WTC11 (cell line): Measurements from ENCODE around the gene MZT1. TPM values are rescaled to one million over a fixed set of nuclear protein-coding genes. Genes with fewer than 3 reads are reported as not detected.

Experiments
- ATAC-seq: fragments of 200-7000 bp; cut with Tn5 transposase; 2 replicates; pipeline ENCODE4 v1.10.0; 2021; ENCODE audit warnings: mild to moderate bottlenecking, moderate library complexity
- CTCF ChIA-PET: fragments of 300-600 bp; sonication (Branson Sonifier 250); formaldehyde crosslinking; loops from one replicate; lab custom pipeline; 2021; ENCODE audit warnings: antibody characterized with exemption; lab: Charles Lee
- POLR2A ChIA-PET: fragments of 350-600 bp; sonication (Branson Sonifier 250); formaldehyde crosslinking; loops from one replicate; lab custom pipeline; 2021; ENCODE audit warnings: antibody characterized with exemption; lab: Charles Lee
- DNase-seq: peaks from one replicate; pipeline ENCODE4 v3.0.0; 2021; ENCODE audit warnings: low spot score
- H3K27ac Mint-ChIP-seq: 2 replicates; pipeline ENCODE4 v1.8.0; 2021; ENCODE audit warnings: mixed read lengths
- H3K27me3 Mint-ChIP-seq: 2 replicates; pipeline ENCODE4 v1.8.0; 2021; ENCODE audit warnings: low read depth, mild to moderate bottlenecking, moderate library complexity, mixed read lengths
- H3K36me3 Mint-ChIP-seq: 2 replicates; pipeline ENCODE4 v1.8.0; 2021; ENCODE audit warnings: mixed read lengths
- H3K4me1 Mint-ChIP-seq: 2 replicates; pipeline ENCODE4 v1.8.0; 2022; ENCODE audit warnings: mixed read lengths
- H3K4me3 Mint-ChIP-seq: 2 replicates; pipeline ENCODE4 v1.8.0; 2021; ENCODE audit warnings: mild to moderate bottlenecking, moderate library complexity, mixed read lengths
- H3K9me3 Mint-ChIP-seq: 2 replicates; pipeline ENCODE4 v1.8.0; 2021; ENCODE audit warnings: mixed read lengths
- EMX1 ChIP-seq: fragments of 250-450 bp; sonication (Bioruptor Pico); IDR thresholded peaks from 2 replicates; pipeline ENCODE4 v1.8.0; 2021; ENCODE audit warnings: mild to moderate bottlenecking
- ETV6 ChIP-seq: sonication (generic); formaldehyde crosslinking; IDR thresholded peaks from 2 replicates; pipeline ENCODE4 v1.8.1; 2022; ENCODE audit warnings: mild to moderate bottlenecking, missing genetic modification reagents
- GTF2I ChIP-seq: fragments of 250-450 bp; sonication (Bioruptor Pico); conservative IDR thresholded peaks from 2 replicates; pipeline ENCODE4 v1.4.0; 2021; ENCODE audit warnings: mild to moderate bottlenecking
- MYBL2 ChIP-seq: sonication (generic); formaldehyde crosslinking; IDR thresholded peaks from 2 replicates; pipeline ENCODE4 v1.8.1; 2023; ENCODE audit warnings: mild to moderate bottlenecking, moderate library complexity, missing genetic modification reagents
- NR1H2 ChIP-seq: sonication (generic); formaldehyde crosslinking; IDR thresholded peaks from 2 replicates; pipeline ENCODE4 v1.9.0; 2021; ENCODE audit warnings: mild to moderate bottlenecking, moderate library complexity, missing genetic modification reagents
- RORB ChIP-seq: fragments of 250-450 bp; sonication (Bioruptor Pico); IDR thresholded peaks from 2 replicates; pipeline ENCODE4 v1.9.0; 2021; ENCODE audit warnings: mild to moderate bottlenecking
- TP53 ChIP-seq: sonication (generic); formaldehyde crosslinking; IDR thresholded peaks from 2 replicates; pipeline ENCODE4 v1.8.1; 2023; ENCODE audit warnings: mild to moderate bottlenecking, missing genetic modification reagents
- ZNF263 ChIP-seq: sonication (generic); formaldehyde crosslinking; IDR thresholded peaks from 2 replicates; pipeline ENCODE4 v1.8.1; 2022; ENCODE audit warnings: low read depth, mild to moderate bottlenecking, moderate library complexity, missing genetic modification reagents
- total RNA-seq: library from RNA; stranded (reverse); gene quantifications from 3 replicates; pipeline ENCODE4 v1.2.3, GENCODE V29; 2021
- TF ChIP-seq, protein P1 (sequence below): sonication (generic); formaldehyde crosslinking; IDR thresholded peaks from 2 replicates; pipeline ENCODE4 v1.8.1; 2023; ENCODE audit warnings: mild to moderate bottlenecking, missing genetic modification reagents, borderline replicate concordance
- TF ChIP-seq, protein P2 (sequence below): sonication (generic); formaldehyde crosslinking; IDR thresholded peaks from 2 replicates; pipeline ENCODE4 v1.8.1; 2023; ENCODE audit warnings: mild to moderate bottlenecking, missing genetic modification reagents, moderate library complexity
- TF ChIP-seq, protein P3 (sequence below): sonication (generic); formaldehyde crosslinking; IDR thresholded peaks from 2 replicates; pipeline ENCODE4 v1.8.0; 2022; ENCODE audit warnings: mild to moderate bottlenecking, missing genetic modification reagents
- TF ChIP-seq, protein P4 (sequence below): fragments of 250-450 bp; sonication (Bioruptor Pico); IDR thresholded peaks from 2 replicates; pipeline ENCODE4 v1.9.0; 2021; ENCODE audit warnings: mild to moderate bottlenecking
- TF ChIP-seq, protein P5 (sequence below): fragments of 250-450 bp; sonication (Bioruptor Pico); IDR thresholded peaks from 2 replicates; pipeline ENCODE4 v1.8.0; 2021; ENCODE audit warnings: mild to moderate bottlenecking
- TF ChIP-seq, protein P6 (sequence below): sonication (generic); formaldehyde crosslinking; IDR thresholded peaks from 2 replicates; pipeline ENCODE4 v1.8.1; 2023; ENCODE audit warnings: mild to moderate bottlenecking, missing genetic modification reagents

The MZT1 gene
- total RNA-seq, 1 experiment from 2014 or later: 23.5 TPM

DNA sequence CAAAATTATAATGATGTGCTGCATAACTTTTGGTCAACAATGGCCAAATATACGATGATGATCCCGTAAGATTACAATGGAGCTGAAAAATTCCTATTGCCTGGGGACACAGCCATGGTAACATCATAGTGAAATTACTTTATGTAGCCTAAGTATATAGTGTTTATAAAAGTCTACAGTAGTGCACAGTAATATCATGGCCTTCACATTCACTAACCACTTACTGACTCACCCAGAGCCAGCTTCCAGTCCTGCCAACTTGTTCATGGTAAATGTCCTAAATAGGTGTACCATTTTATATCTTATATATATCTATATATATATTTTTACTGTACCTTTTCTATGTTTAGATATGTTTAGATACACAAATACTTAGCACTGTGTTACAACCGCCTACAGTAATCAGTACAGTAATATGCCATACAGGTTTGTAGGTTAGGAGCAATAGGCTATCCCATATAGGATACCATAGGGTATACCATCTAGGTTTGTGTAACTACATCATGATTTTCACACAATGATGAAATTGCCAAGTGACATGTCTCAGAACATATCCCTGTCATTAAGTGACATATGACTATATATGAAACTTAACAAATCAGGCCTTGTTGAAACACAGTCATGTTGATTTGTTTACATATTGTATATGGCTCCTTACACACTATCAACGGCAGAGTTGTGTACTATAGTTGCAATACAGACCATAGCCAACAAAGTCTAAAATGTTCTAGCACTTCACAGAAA lies 30.5 kb upstream of the MZT1 start:
- Mint-ChIP-seq H3K9me3 (no peaks in the 10 kb centered on the region), H3K27me3 (no peaks in the 10 kb centered on the region), H3K4me1 (no peaks in the 10 kb centered on the region), H3K4me3 (no peak overlapping the region), H3K36me3 (peaks cover 47% of the 10 kb centered on the region), H3K27ac (no peak overlapping the region)
- DNase-seq (no peak), ATAC-seq (no peak)
- POLR2A ChIA-PET: interaction anchor here (0.7 kb wide), 1 partner anchor 23 kb away, joined by 8 read pairs; no protein-coding TSS in a partner anchor
- TF ChIP-seq TP53 (no peak), RORB (CRISPR knock-in tag) (no peak), ETV6 (CRISPR knock-in tag) (no peak), EMX1 (no peak), MYBL2 (CRISPR knock-in tag) (no peak), NR1H2 (CRISPR knock-in tag) (no peak), ZNF263 (no peak)
- TF ChIP-seq, protein P1, sequence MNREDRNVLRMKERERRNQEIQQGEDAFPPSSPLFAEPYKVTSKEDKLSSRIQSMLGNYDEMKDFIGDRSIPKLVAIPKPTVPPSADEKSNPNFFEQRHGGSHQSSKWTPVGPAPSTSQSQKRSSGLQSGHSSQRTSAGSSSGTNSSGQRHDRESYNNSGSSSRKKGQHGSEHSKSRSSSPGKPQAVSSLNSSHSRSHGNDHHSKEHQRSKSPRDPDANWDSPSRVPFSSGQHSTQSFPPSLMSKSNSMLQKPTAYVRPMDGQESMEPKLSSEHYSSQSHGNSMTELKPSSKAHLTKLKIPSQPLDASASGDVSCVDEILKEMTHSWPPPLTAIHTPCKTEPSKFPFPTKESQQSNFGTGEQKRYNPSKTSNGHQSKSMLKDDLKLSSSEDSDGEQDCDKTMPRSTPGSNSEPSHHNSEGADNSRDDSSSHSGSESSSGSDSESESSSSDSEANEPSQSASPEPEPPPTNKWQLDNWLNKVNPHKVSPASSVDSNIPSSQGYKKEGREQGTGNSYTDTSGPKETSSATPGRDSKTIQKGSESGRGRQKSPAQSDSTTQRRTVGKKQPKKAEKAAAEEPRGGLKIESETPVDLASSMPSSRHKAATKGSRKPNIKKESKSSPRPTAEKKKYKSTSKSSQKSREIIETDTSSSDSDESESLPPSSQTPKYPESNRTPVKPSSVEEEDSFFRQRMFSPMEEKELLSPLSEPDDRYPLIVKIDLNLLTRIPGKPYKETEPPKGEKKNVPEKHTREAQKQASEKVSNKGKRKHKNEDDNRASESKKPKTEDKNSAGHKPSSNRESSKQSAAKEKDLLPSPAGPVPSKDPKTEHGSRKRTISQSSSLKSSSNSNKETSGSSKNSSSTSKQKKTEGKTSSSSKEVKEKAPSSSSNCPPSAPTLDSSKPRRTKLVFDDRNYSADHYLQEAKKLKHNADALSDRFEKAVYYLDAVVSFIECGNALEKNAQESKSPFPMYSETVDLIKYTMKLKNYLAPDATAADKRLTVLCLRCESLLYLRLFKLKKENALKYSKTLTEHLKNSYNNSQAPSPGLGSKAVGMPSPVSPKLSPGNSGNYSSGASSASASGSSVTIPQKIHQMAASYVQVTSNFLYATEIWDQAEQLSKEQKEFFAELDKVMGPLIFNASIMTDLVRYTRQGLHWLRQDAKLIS (CRISPR knock-in tag): no peak
- TF ChIP-seq, protein P2, sequence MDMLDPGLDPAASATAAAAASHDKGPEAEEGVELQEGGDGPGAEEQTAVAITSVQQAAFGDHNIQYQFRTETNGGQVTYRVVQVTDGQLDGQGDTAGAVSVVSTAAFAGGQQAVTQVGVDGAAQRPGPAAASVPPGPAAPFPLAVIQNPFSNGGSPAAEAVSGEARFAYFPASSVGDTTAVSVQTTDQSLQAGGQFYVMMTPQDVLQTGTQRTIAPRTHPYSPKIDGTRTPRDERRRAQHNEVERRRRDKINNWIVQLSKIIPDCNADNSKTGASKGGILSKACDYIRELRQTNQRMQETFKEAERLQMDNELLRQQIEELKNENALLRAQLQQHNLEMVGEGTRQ (CRISPR knock-in tag): no peak
- TF ChIP-seq, protein P3, sequence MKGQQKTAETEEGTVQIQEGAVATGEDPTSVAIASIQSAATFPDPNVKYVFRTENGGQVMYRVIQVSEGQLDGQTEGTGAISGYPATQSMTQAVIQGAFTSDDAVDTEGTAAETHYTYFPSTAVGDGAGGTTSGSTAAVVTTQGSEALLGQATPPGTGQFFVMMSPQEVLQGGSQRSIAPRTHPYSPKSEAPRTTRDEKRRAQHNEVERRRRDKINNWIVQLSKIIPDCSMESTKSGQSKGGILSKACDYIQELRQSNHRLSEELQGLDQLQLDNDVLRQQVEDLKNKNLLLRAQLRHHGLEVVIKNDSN: no peak
- TF ChIP-seq, protein P4, sequence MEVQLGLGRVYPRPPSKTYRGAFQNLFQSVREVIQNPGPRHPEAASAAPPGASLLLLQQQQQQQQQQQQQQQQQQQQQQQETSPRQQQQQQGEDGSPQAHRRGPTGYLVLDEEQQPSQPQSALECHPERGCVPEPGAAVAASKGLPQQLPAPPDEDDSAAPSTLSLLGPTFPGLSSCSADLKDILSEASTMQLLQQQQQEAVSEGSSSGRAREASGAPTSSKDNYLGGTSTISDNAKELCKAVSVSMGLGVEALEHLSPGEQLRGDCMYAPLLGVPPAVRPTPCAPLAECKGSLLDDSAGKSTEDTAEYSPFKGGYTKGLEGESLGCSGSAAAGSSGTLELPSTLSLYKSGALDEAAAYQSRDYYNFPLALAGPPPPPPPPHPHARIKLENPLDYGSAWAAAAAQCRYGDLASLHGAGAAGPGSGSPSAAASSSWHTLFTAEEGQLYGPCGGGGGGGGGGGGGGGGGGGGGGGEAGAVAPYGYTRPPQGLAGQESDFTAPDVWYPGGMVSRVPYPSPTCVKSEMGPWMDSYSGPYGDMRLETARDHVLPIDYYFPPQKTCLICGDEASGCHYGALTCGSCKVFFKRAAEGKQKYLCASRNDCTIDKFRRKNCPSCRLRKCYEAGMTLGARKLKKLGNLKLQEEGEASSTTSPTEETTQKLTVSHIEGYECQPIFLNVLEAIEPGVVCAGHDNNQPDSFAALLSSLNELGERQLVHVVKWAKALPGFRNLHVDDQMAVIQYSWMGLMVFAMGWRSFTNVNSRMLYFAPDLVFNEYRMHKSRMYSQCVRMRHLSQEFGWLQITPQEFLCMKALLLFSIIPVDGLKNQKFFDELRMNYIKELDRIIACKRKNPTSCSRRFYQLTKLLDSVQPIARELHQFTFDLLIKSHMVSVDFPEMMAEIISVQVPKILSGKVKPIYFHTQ: no peak
- TF ChIP-seq, protein P5, sequence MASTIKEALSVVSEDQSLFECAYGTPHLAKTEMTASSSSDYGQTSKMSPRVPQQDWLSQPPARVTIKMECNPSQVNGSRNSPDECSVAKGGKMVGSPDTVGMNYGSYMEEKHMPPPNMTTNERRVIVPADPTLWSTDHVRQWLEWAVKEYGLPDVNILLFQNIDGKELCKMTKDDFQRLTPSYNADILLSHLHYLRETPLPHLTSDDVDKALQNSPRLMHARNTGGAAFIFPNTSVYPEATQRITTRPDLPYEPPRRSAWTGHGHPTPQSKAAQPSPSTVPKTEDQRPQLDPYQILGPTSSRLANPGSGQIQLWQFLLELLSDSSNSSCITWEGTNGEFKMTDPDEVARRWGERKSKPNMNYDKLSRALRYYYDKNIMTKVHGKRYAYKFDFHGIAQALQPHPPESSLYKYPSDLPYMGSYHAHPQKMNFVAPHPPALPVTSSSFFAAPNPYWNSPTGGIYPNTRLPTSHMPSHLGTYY (CRISPR knock-in tag): no peak
- TF ChIP-seq, protein P6, sequence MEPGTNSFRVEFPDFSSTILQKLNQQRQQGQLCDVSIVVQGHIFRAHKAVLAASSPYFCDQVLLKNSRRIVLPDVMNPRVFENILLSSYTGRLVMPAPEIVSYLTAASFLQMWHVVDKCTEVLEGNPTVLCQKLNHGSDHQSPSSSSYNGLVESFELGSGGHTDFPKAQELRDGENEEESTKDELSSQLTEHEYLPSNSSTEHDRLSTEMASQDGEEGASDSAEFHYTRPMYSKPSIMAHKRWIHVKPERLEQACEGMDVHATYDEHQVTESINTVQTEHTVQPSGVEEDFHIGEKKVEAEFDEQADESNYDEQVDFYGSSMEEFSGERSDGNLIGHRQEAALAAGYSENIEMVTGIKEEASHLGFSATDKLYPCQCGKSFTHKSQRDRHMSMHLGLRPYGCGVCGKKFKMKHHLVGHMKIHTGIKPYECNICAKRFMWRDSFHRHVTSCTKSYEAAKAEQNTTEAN: no peak
- CTCF ChIA-PET: interaction anchor here (0.6 kb wide), 1 partner anchor 29 kb away, joined by 3 read pairs; no protein-coding TSS in a partner anchor

DNA sequence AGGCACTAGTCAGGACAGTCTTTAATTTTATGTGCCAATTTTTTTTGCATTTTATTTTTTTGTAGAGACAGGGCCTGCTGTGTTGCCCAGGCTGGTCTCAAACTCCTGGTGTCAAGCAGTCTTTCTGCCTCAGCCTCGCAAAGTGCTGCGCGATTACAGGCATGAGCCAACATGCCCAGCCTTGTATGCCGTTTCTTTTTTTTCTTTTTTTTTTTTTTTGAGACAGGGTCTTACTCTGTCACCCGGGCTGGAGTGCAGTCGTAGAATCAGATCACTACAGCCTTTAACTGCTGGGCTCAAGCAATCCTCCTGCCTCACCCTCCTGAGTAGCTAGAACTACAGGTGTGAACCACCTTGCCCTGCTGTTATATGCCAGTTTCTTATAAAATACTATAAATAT lies 26.7 kb upstream of the MZT1 start:
- DNase-seq: no peak
- ATAC-seq: no peak
- POLR2A ChIA-PET: no interaction called here
- H3K9me3 Mint-ChIP-seq: peaks cover 4% of the 10 kb centered on the region; the same call in 1 of the 2 replicates
- CTCF ChIA-PET: no interaction called here
- no peak overlapping the region for H3K4me3 Mint-ChIP-seq
- no peaks in the 10 kb centered on the region for H3K4me1 Mint-ChIP-seq
- TF ChIP-seq GTF2I (CRISPR knock-in tag): no peak
- TF ChIP-seq, protein P5 (CRISPR knock-in tag): no peak
- no peak overlapping the region for H3K27ac Mint-ChIP-seq
- peaks cover 60% of the 10 kb centered on the region for H3K36me3 Mint-ChIP-seq
- no peaks in the 10 kb centered on the region for H3K27me3 Mint-ChIP-seq
